ENCODE data around the gene PDSS2.

- TF ChIP-seq, protein P1, sequence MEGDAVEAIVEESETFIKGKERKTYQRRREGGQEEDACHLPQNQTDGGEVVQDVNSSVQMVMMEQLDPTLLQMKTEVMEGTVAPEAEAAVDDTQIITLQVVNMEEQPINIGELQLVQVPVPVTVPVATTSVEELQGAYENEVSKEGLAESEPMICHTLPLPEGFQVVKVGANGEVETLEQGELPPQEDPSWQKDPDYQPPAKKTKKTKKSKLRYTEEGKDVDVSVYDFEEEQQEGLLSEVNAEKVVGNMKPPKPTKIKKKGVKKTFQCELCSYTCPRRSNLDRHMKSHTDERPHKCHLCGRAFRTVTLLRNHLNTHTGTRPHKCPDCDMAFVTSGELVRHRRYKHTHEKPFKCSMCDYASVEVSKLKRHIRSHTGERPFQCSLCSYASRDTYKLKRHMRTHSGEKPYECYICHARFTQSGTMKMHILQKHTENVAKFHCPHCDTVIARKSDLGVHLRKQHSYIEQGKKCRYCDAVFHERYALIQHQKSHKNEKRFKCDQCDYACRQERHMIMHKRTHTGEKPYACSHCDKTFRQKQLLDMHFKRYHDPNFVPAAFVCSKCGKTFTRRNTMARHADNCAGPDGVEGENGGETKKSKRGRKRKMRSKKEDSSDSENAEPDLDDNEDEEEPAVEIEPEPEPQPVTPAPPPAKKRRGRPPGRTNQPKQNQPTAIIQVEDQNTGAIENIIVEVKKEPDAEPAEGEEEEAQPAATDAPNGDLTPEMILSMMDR (IDR thresholded peaks at IDR 0.05; ENCODE audit: borderline replicate concordance, extremely low read depth, low read length, poor library complexity, severe bottlenecking), result no peak
- TF ChIP-seq EZH2 (IDR thresholded peaks at IDR 0.05; ENCODE audit: borderline replicate concordance, low read depth, low read length, severe bottlenecking), result no peak
Measured at GRCh38 chr6:107144014-107144413, 315.4 kb downstream of the PDSS2 start.
